HCT116 (cell line): ENCODE data around the gene TAPT1. TPM values are rescaled to one million over a fixed set of nuclear protein-coding genes. Genes with fewer than 3 reads are reported as not detected.

Experiments used
- ATAC-seq: fragments of 200-7000 bp; cut with Tn5 transposase; 2 replicates; pipeline ENCODE4 v1.9.1; 2020; ENCODE audit warnings: mild to moderate bottlenecking, moderate library complexity
- BruUV-seq: library from RNA; stranded (reverse); fragments of 400-500 nt; replicated peaks from 2 replicates; lab custom pipeline; 2021; lab: Mats Ljungman, UMichigan
- CTCF ChIA-PET: fragments of 300-600 bp; sonication (Branson Sonifier 250); formaldehyde crosslinking; loops from one replicate; lab custom pipeline; 2021; ENCODE audit warnings: antibody characterized with exemption; lab: Charles Lee
- POLR2A ChIA-PET: fragments of 300-600, 350-600 bp; sonication (Branson Sonifier 250); formaldehyde crosslinking; loops from one replicate; lab custom pipeline; 2021; ENCODE audit warnings: antibody characterized with exemption; lab: Charles Lee
- RAD21 ChIA-PET, 2 experiments: fragments of 300-600 bp; sonication (Branson Sonifier 250); formaldehyde crosslinking; loops; one replicate each; lab custom pipeline; 2023; ENCODE audit warnings: low total read pairs in 2 of 2; ENCODE audit not compliant: uncharacterized antibody in 2 of 2, unreplicated experiment in 2 of 2, low non-redundant PET in 1 of 2; lab: Charles Lee
- DNase-seq: peaks from one replicate; pipeline ENCODE4 v3.0.0-alpha.2; 2010; ENCODE audit warnings: low read depth, low spot score
- H2AFZ ChIP-seq: fragments of 200-600 bp; shearing (Covaris generic), sonication (generic); 2 replicates; pipeline ENCODE4 v1.6.1; 2017; ENCODE audit warnings: low read depth, mixed run types, mixed read lengths, antibody characterized with exemption, low read length; ENCODE audit not compliant: poor library complexity, severe bottlenecking
- H3K27ac ChIP-seq: 2 replicates; pipeline ENCODE4 v1.5.1; 2012; ENCODE audit warnings: low read depth, low read length
- H3K27me3 ChIP-seq: fragments of 200-600 bp; sonication (generic); 2 replicates; pipeline ENCODE4 v1.6.1; 2016; ENCODE audit warnings: mixed run types, low read length, mixed read lengths; ENCODE audit not compliant: insufficient read depth
- H3K36me3 ChIP-seq, 2 experiments: fragments of 200-500 bp in 1 of 2; fragments of 200-600 bp in 1 of 2; sonication (Bioruptor generic) in 1 of 2; sonication (generic) in 1 of 2; 2 replicates each; pipeline versions ENCODE4 v1.5.1 to v1.6.1; 2014 to 2016; ENCODE audit warnings: low read length in 2 of 2, inconsistent platforms in 1 of 2, mixed read lengths in 1 of 2, mixed run types in 1 of 2; ENCODE audit not compliant: insufficient read depth in 2 of 2, control insufficient read depth in 1 of 2
- H3K4me1 ChIP-seq, 2 experiments: fragments of 200-600 bp in 1 of 2; sonication (generic) in 1 of 2; 2 replicates each; pipeline versions ENCODE4 v1.5.1 to v1.6.1; 2012 to 2017; ENCODE audit warnings: low read length in 2 of 2, inconsistent platforms in 1 of 2, mild to moderate bottlenecking in 1 of 2, mixed read lengths in 1 of 2, mixed run types in 1 of 2, moderate library complexity in 1 of 2; ENCODE audit not compliant: insufficient read depth in 2 of 2, control insufficient read depth in 1 of 2
- H3K4me2 ChIP-seq: fragments of 200-600 bp; sonication (generic); 2 replicates; pipeline ENCODE4 v1.6.1; 2017; ENCODE audit warnings: mixed run types, low read length, mixed read lengths
- H3K4me3 ChIP-seq, 2 experiments: fragments of 200-600 bp in 1 of 2; sonication (generic) in 1 of 2; replicated peaks in 1 of 2; 2 replicates each; pipeline ENCODE4 v1.5.1; 2011 to 2016; ENCODE audit warnings: low read length in 2 of 2, control low read depth in 1 of 2, low read depth in 1 of 2, mild to moderate bottlenecking in 1 of 2, mixed read lengths in 1 of 2, mixed run types in 1 of 2
- H3K79me2 ChIP-seq: fragments of 200-600 bp; sonication (generic); 2 replicates; pipeline ENCODE4 v1.6.1; 2017; ENCODE audit warnings: mild to moderate bottlenecking, mixed run types, low read length, moderate library complexity, mixed read lengths; ENCODE audit not compliant: insufficient read depth
- H3K9ac ChIP-seq: fragments of 200-600 bp; sonication (generic); 2 replicates; pipeline ENCODE4 v1.6.1; 2016; ENCODE audit warnings: low read length, mixed read lengths
- H3K9me2 ChIP-seq: fragments of 200-600 bp; sonication (generic), shearing (Covaris generic); 2 replicates; pipeline ENCODE4 v1.6.1; 2017; ENCODE audit warnings: mixed run types, mild to moderate bottlenecking, moderate library complexity; ENCODE audit not compliant: insufficient read depth
- H3K9me3 ChIP-seq, 2 experiments: fragments of 200-500 bp in 1 of 2; fragments of 200-600 bp in 1 of 2; sonication (Bioruptor generic) in 1 of 2; sonication (generic) in 1 of 2; 2 replicates each; pipeline ENCODE4 v1.6.1; 2014 to 2017; ENCODE audit warnings: low read length in 2 of 2, mixed read lengths in 2 of 2, inconsistent platforms in 1 of 2, low read depth in 1 of 2, mild to moderate bottlenecking in 1 of 2, mixed run types in 1 of 2, moderate library complexity in 1 of 2; ENCODE audit not compliant: control insufficient read depth in 1 of 2, insufficient read depth in 1 of 2
- H4K20me1 ChIP-seq: fragments of 200-600 bp; sonication (generic), shearing (Covaris generic); 2 replicates; pipeline ENCODE4 v1.6.1; 2017; ENCODE audit warnings: mixed run types, mild to moderate bottlenecking, moderate library complexity; ENCODE audit not compliant: insufficient read depth
- CBX3 ChIP-seq: IDR thresholded peaks from 2 replicates; pipeline ENCODE4 v1.6.1; 2012; ENCODE audit warnings: low read depth
- EGR1 ChIP-seq: IDR thresholded peaks from 2 replicates; pipeline ENCODE4 v1.6.1; 2012; ENCODE audit warnings: low read depth
- EZH2 ChIP-seq: fragments of 200-600 bp; sonication (generic); IDR thresholded peaks from 2 replicates; pipeline ENCODE4 v1.6.1; 2017; ENCODE audit warnings: antibody characterized with exemption, mixed run types
- EZH2phosphoT487 ChIP-seq: fragments of 200-600 bp; IDR thresholded peaks from 2 replicates; pipeline ENCODE4 v1.6.1; 2018; ENCODE audit warnings: antibody characterized with exemption, borderline replicate concordance
- JUND ChIP-seq: IDR thresholded peaks from 2 replicates; pipeline ENCODE4 v1.6.1; 2012
- POLR2A ChIP-seq: IDR thresholded peaks from 2 replicates; pipeline ENCODE4 v1.7.0; 2011; ENCODE audit warnings: borderline replicate concordance; ENCODE audit not compliant: insufficient read depth, insufficient read length; ENCODE audit errors: extremely low read depth
- POLR2AphosphoS5 ChIP-seq: IDR thresholded peaks from 2 replicates; pipeline ENCODE4 v1.6.1; 2011; ENCODE audit warnings: mild to moderate bottlenecking, low read depth, low read length, moderate library complexity
- RAD21 ChIP-seq: IDR thresholded peaks from 2 replicates; pipeline ENCODE4 v1.6.1; 2012; ENCODE audit warnings: low read depth, mild to moderate bottlenecking
- SIN3A ChIP-seq: IDR thresholded peaks from 2 replicates; pipeline ENCODE4 v1.6.1; 2012; ENCODE audit warnings: low read depth
- SP1 ChIP-seq: IDR thresholded peaks from 2 replicates; pipeline ENCODE4 v1.6.1; 2012; ENCODE audit warnings: low read depth
- SRF ChIP-seq: IDR thresholded peaks from 2 replicates; pipeline ENCODE4 v1.6.1; 2012; ENCODE audit warnings: low read depth
- YY1 ChIP-seq: IDR thresholded peaks from 2 replicates; pipeline ENCODE4 v1.6.1; 2011; ENCODE audit warnings: low read length, low read depth, moderate library complexity, mild to moderate bottlenecking; ENCODE audit not compliant: insufficient replicate concordance; ENCODE audit errors: extremely low read depth
- intact Hi-C: fragments of 100-400 bp; cut with micrococcal nuclease; formaldehyde crosslinking; loops from 2 replicates; pipeline ENCODE4 v1.10.0; 2022
- total RNA-seq: library from RNA; stranded (reverse); gene quantifications from one replicate; pipeline ENCODE4 v1.2.1, GENCODE V29; 2021; ENCODE audit not compliant: unreplicated experiment
- TF ChIP-seq, protein P1 (sequence below), 3 experiments: fragments of 200-600 bp in 1 of 3; sonication (generic) in 1 of 3; IDR thresholded peaks in 2 of 3; conservative IDR thresholded peaks in 1 of 3; 2 replicates each; pipeline ENCODE4 v1.5.1; 2012 to 2017; ENCODE audit warnings: low read depth in 2 of 3, low read length in 2 of 3, antibody characterized with exemption in 1 of 3, borderline replicate concordance in 1 of 3, control low read depth in 1 of 3, mild to moderate bottlenecking in 1 of 3, mixed read lengths in 1 of 3, mixed run types in 1 of 3, moderate library complexity in 1 of 3; ENCODE audit not compliant: insufficient read depth in 1 of 3
- TF ChIP-seq, protein P2 (sequence below): IDR thresholded peaks from 2 replicates; pipeline ENCODE4 v1.6.1; 2011; ENCODE audit warnings: mild to moderate bottlenecking, low read length, moderate library complexity; ENCODE audit not compliant: insufficient replicate concordance; ENCODE audit errors: extremely low read depth

Gene TAPT1
- total RNA-seq, 1 experiment from 2014 or later: 11.7 TPM

DNA sequence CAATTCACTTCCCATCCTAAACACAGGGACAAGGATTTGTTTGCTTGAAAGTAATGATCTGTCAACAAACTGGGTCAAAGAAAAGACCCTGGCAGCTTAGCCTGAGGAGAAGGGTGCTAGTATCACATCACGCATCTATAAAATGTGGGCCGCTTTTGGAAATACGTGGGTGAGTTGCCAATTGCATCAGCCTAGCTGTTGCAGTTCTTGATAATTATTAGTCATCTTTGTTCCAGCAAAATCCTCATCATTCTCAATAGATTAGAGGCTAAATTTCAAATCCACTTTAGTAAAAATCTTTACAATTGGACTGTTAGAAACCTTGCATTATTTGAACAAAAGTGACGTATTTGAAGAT, 33.6 kb upstream of the TAPT1 start:
- H3K9me3 ChIP-seq: no peaks in the 10 kb centered on the region
- H3K27ac ChIP-seq: no peak overlapping the region
- no TSS peak for BruUV-seq
- intact Hi-C loops: no loop called here
- CTCF ChIA-PET: interaction anchor here (0.8 to 1.0 kb wide), 2 partner anchors 454 to 780 kb away, joined by 3 read pairs; no protein-coding TSS in a partner anchor
- no peak overlapping the region for H3K4me2 ChIP-seq
- H4K20me1 ChIP-seq: no peaks in the 10 kb centered on the region; the same call in 1 of the 2 replicates
- H3K27me3 ChIP-seq: no peaks in the 10 kb centered on the region
- H3K36me3 ChIP-seq: no peaks in the 10 kb centered on the region
- no peak overlapping the region for H2AFZ ChIP-seq
- H3K9me2 ChIP-seq: no peaks in the 10 kb centered on the region
- RAD21 ChIA-PET: no interaction called here
- H3K79me2 ChIP-seq: no peaks in the 10 kb centered on the region
- no peak for TF ChIP-seq SP1
- no peak overlapping the region for H3K4me3 ChIP-seq
- no peaks in the 10 kb centered on the region for H3K4me1 ChIP-seq
- no peak overlapping the region for H3K9ac ChIP-seq
- POLR2A ChIA-PET: no interaction called here
- no peak for ATAC-seq
- no peak for DNase-seq

DNA sequence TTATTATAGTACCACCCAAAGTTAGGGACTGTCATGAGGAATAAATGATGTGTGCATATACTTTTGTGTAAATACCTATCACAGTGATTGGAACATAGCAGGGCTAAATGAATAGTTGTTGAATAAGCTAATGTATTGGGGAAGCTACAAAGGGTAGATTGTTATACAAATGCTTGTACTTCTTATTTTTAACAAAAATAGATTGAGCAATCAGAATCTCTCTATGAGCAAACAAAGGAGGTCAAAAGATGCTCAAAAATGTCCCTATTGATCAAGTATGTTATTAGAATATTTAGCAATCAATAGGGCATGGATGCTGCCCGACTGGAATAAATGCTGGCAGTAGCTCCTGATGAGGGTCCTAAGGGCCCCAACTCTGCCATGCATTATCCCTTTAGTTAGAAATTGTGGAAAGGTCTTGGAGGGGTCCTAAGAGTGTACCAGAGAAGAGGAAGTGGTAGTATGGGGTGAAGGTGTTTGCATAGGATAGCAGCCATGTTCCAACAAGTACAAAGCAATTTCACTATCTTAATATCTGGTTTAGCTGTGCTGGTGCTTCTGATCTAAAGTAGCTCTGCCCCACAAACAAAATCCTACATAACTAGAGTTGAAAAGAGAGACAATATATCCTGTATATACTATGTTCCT, 33.1 kb upstream of the TAPT1 start:
- Histone ChIP-seq H2AFZ (no peak overlapping the region), H3K9me3 (no peaks in the 10 kb centered on the region), H3K4me1 (no peaks in the 10 kb centered on the region), H4K20me1 (no peaks in the 10 kb centered on the region; the same call in 1 of the 2 replicates), H3K36me3 (no peaks in the 10 kb centered on the region), H3K9me2 (no peaks in the 10 kb centered on the region), H3K27ac (no peak overlapping the region), H3K4me3 (no peak overlapping the region), H3K4me2 (no peak overlapping the region), H3K79me2 (no peaks in the 10 kb centered on the region), H3K27me3 (no peaks in the 10 kb centered on the region), H3K9ac (no peak overlapping the region)
- POLR2A ChIA-PET: no interaction called here
- ATAC-seq (no peak), DNase-seq (no peak)
- intact Hi-C loops: no loop called here
- no peak for TF ChIP-seq EZH2
- TF ChIP-seq, protein P1, sequence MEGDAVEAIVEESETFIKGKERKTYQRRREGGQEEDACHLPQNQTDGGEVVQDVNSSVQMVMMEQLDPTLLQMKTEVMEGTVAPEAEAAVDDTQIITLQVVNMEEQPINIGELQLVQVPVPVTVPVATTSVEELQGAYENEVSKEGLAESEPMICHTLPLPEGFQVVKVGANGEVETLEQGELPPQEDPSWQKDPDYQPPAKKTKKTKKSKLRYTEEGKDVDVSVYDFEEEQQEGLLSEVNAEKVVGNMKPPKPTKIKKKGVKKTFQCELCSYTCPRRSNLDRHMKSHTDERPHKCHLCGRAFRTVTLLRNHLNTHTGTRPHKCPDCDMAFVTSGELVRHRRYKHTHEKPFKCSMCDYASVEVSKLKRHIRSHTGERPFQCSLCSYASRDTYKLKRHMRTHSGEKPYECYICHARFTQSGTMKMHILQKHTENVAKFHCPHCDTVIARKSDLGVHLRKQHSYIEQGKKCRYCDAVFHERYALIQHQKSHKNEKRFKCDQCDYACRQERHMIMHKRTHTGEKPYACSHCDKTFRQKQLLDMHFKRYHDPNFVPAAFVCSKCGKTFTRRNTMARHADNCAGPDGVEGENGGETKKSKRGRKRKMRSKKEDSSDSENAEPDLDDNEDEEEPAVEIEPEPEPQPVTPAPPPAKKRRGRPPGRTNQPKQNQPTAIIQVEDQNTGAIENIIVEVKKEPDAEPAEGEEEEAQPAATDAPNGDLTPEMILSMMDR (IDR thresholded peaks at IDR 0.05 in 2 of 3, conservative IDR thresholded peaks at IDR 0.05 in 1 of 3; ENCODE audit: borderline replicate concordance in 1 of 3, insufficient read depth in 1 of 3, low read depth in 2 of 3, low read length in 2 of 3): no peak
- no peak for TF ChIP-seq SIN3A
- no peak for TF ChIP-seq SRF
- TF ChIP-seq POLR2AphosphoS5: no peak
- TF ChIP-seq, protein P2, sequence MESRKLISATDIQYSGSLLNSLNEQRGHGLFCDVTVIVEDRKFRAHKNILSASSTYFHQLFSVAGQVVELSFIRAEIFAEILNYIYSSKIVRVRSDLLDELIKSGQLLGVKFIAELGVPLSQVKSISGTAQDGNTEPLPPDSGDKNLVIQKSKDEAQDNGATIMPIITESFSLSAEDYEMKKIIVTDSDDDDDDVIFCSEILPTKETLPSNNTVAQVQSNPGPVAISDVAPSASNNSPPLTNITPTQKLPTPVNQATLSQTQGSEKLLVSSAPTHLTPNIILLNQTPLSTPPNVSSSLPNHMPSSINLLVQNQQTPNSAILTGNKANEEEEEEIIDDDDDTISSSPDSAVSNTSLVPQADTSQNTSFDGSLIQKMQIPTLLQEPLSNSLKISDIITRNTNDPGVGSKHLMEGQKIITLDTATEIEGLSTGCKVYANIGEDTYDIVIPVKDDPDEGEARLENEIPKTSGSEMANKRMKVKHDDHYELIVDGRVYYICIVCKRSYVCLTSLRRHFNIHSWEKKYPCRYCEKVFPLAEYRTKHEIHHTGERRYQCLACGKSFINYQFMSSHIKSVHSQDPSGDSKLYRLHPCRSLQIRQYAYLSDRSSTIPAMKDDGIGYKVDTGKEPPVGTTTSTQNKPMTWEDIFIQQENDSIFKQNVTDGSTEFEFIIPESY: no peak
- no peak for TF ChIP-seq CBX3
- no peak for TF ChIP-seq EGR1
- no peak for TF ChIP-seq JUND
- TF ChIP-seq YY1: no peak
- TF ChIP-seq RAD21: no peak
- TF ChIP-seq POLR2A: no peak
- TF ChIP-seq EZH2phosphoT487: no peak
- RAD21 ChIA-PET: no interaction called here
- no TSS peak for BruUV-seq
- CTCF ChIA-PET: interaction anchor here (0.8 kb wide), 1 partner anchor 454 kb away, joined by 3 read pairs; no protein-coding TSS in a partner anchor
